Activated CD4-positive, alpha-beta T cell treated with anti-CD3 and anti-CD28 coated beads, Interleukin-2, amount 50 U/mL, for 4 hours (primary cell): ENCODE data around the gene CRYGA.
"Not testable (repeated sequence)": the region's sequence is repeated elsewhere in the genome, so short reads cannot be mapped to it uniquely, and the experiment has no call there.

Experiments
- DNase-seq, 2 experiments: peaks; one replicate each; pipeline ENCODE4 v3.0.0-alpha.2; 2020

Gene CRYGA

DNA sequence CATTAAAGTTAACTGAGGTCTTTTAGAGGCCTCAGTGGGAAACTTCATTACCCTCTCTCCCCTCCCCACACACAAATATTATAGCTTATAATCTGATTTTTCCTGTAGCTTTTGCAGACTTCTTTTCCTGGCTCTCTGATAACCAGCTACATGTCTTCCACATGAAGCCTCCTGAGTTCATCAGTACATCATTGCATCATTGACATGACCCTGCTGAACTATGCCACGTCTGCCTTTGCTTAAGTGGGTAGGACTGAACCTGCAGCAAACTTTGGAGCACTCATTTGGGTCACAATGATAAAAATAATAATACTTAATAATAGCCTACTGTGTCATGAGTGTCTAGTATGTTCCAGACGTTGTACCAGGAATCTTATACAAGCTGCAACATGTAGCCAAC, 7.0 kb downstream of the CRYGA start:
- DNase-seq: no peak

DNA sequence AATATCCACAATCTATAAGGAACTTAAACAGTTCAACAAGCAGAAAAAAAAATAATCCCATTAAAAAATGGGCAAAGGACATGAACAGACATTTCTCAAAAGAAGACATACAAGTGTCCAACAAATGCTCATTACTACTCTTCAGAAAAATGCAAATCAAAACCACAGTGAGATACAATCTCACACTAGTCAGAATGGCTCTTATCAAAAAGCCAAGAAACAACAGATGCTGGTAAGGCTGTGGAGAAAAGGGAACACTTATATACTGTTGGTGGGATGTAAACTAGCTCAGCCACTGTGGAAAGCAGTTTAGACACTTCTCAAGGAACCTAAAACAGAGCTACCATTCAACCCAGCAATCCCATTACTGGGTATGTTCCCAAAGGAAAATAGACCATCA, 10.2 kb downstream of the CRYGA start:
- no peak for DNase-seq

DNA sequence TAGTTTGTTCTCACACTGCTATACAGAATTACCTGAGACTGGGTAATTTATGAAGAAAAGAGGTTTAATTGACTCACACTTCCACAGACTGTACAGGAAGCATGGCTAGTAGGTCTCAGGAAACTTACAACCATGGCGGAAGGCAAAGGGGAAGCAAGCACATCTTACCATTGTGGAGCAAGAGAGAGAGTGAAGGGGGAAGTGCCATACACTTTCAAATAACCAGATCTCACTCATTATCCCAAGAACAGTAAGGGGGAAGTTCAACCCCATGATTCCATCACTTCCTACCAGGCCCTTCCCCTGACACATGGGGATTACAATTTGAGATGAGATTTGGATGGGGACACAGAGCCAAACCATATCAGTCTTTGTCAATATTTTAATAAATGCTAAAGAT, 12.4 kb downstream of the CRYGA start:
- DNase-seq: no peak

DNA sequence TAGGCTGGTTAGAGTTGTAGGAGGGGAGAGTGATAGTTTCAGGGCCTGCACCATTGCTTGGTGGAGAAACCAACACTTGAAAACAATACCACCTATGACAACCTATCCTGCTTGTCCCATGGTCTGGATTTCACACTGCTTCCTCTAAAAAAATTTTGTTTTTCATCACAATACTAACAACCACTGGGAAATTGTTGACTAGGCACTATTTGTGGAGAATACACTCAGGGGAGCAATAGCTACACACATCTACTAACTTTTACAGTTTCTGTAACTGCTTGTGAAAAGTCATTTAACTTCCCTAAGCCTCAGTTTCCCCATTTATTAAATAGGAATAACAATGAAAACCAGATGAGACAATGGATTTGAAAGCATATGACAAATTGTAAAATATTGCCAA, 13.3 kb downstream of the CRYGA start:
- no peak for DNase-seq

- DNase-seq: no peak
Observed at GRCh38 chr2:208148803-208149202, 14.6 kb downstream of the CRYGA start.

GRCh38 chr2:208147759-208148158, 15.6 kb downstream of the CRYGA start:
- DNase-seq: no peak

DNA sequence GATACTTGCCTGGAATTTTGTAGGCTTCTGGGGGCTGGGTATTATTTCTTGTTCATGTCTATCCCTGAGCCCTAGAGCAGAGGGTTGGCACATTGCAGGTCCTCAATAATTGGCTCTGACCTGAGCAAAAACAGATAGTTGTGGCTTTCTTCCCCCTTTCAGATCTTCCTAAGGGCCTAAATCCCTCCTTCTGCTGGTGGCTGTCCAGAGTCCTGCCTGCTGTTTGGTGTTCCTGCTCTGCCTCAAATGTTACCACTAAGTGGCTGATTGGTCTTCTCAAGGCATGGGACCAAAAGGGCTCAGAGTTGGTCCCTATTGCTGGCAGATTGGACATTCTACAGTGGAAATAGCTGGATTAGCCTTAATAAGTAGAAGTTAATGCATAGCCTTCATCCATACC, 16.4 kb downstream of the CRYGA start:
- no peak for DNase-seq

- DNase-seq: no peak
Observed at GRCh38 chr2:208146006-208146405, 17.4 kb downstream of the CRYGA start, which contains the start of gene CRYGB. Gene CRYGB (minus strand): TSS chr2:208146158. CDS start chr2:208146120, 38 bp downstream.

- DNase-seq: no peak
Observed at GRCh38 chr2:208142925-208143799, 20.2 kb downstream of the CRYGA start.

GRCh38 chr2:208142240-208142924, 21.0 kb downstream of the CRYGA start:
- no peak for DNase-seq

DNA sequence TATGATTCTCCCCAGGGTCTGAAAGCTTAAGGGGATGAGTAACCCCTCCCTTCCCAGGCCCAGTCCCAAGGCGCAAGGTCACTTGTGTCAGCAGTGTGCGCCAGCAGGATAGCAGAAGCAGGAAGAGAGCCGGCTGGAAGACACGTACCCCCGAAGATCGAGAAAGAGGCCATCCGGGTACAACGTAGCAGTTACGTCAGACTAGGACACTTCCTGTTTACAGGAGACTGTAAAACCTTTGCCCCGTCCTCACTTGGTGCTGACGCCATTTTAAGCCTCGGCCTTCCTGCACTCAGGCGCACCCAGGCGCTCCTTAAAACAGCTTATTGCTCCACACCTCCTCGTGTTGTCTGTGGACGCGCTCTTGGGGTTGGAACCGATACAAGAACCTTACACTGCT, 23.9 kb downstream of the CRYGA start:
- no peak for DNase-seq

DNA sequence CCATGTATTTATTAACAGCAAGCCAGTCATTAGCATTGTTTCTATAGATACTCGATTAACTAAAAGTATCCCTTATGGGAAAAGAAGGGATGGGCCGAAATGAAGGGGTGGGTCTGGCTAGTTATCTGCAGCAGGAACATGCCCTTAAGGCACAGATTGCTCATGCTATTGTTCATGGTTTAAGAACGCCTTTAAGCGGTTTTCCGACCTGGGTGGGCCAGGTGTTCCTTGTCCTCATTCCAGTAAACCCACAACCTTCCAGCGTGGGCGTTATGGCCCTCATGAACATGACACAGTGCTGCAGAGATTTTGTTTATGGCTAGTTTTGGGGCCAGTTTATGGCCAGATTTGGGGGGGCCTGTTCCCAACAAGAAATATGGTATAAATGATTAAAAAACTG, 25.1 kb downstream of the CRYGA start:
- not testable (repeated sequence) for DNase-seq

GRCh38 chr2:208136716-208137094, 26.7 kb downstream of the CRYGA start:
- DNase-seq: no peak

GRCh38 chr2:208135794-208136715, 27.3 kb downstream of the CRYGA start:
- DNase-seq: no peak

GRCh38 chr2:208134928-208135586, 28.3 kb downstream of the CRYGA start:
- DNase-seq: no peak

GRCh38 chr2:208130712-208131110, 32.7 kb downstream of the CRYGA start:
- DNase-seq: no peak

DNA sequence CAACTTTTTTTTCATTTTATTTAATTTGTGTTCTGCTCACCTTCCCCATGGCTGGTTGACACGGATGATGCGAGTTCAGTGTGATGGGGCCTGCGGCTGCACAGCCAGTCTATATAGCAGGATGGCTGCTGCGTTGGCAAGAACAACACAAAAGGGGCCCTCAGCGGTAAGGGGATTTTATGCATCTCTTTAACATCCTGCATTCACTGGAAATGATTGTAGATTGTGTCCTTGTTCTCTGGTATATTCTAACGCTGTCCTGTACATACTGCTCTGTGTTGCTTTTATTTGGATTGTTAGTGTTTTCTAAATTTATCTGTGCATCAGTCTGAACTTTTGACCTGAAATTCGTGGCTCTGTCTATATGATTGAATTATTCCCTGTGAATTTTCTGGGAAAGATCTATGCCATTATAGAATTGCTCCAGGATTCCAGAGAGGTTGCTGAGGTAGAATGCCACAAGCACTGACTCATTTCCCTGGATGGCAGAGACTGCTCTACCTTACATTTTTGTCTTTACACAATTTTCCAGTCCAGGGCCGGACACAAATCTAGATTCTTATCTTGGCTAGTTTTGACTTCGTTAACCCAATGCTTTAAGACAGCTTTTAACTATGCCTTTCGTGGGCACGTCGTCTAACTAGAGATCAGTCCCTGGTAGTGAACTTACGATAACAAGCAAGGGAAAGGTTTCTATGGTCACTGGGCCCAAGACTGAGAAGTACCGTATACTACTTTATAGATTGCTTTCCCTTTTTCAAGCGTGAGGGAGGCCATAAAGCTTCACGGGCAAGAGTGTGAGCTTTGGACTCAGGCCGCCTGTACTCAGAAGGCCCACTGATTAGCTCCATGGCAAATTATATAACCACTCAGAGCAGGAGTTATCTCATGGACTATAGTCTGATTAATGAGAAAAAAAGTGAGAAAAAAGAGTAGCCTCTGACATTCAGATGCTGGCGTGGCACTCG, 33.4 kb downstream of the CRYGA start, which contains the start of gene CRYGC:
TSS of gene CRYGC (minus strand) at position 85 of the 968 bp plus-strand sequence. CDS start at position 49, 36 bp downstream.
- DNase-seq: no peak

- no peak for DNase-seq
Observed at GRCh38 chr2:208128136-208128535, 35.3 kb downstream of the CRYGA start.

DNA sequence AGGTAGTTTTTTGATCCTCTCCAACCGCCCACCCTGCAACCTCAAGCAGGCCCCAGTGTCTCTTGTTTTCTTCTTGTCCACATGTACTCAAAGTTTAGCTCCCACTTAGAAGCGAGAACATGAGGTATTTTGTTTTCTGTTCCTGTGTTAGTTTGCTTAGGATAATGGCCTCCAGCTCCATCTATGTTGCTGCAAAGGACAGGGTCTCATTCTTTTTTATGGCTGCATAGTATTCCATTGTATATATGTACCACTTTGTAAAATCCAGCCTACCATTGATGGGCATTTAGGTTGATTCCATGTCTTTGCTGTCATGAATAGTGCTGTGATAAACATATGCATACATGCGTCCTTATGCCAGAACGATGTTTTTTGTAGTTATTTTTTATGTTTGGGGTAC, 36.3 kb downstream of the CRYGA start:
- DNase-seq: no peak

DNA sequence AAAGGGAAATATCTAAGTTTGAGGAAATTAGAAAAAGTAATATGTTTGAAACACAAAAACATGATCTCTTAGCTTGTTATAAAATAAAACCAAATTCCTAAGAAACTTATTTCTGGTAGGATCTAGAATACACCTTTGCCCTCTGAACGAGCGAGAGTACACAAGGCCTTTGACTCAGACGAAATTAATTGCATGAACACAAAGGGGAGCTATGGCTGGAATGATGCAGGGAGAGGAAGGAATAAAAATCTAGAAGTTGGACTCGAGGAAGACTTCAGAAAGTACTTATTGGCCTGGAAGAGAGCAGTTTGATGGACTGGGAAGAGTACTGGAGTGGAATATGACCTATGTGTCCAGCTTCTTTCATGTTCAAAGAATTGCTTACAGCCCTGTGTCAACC, 38.1 kb downstream of the CRYGA start:
- DNase-seq: no peak
